WTC11 (cell line): ENCODE results near the gene RASSF4. TPM values are rescaled to one million over a fixed set of nuclear protein-coding genes. Genes with fewer than 3 reads are reported as not detected.

Experiments
- ATAC-seq: fragments of 200-7000 bp; cut with Tn5 transposase; 2 replicates; pipeline ENCODE4 v1.10.0; 2021; ENCODE audit warnings: mild to moderate bottlenecking, moderate library complexity
- CTCF ChIA-PET: fragments of 300-600 bp; sonication (Branson Sonifier 250); formaldehyde crosslinking; loops from one replicate; lab custom pipeline; 2021; ENCODE audit warnings: antibody characterized with exemption; lab: Charles Lee
- POLR2A ChIA-PET: fragments of 350-600 bp; sonication (Branson Sonifier 250); formaldehyde crosslinking; loops from one replicate; lab custom pipeline; 2021; ENCODE audit warnings: antibody characterized with exemption; lab: Charles Lee
- DNase-seq: peaks from one replicate; pipeline ENCODE4 v3.0.0; 2021; ENCODE audit warnings: low spot score
- H3K27ac Mint-ChIP-seq: 2 replicates; pipeline ENCODE4 v1.8.0; 2021; ENCODE audit warnings: mixed read lengths
- H3K27me3 Mint-ChIP-seq: 2 replicates; pipeline ENCODE4 v1.8.0; 2021; ENCODE audit warnings: low read depth, mild to moderate bottlenecking, moderate library complexity, mixed read lengths
- H3K36me3 Mint-ChIP-seq: 2 replicates; pipeline ENCODE4 v1.8.0; 2021; ENCODE audit warnings: mixed read lengths
- H3K4me1 Mint-ChIP-seq: 2 replicates; pipeline ENCODE4 v1.8.0; 2022; ENCODE audit warnings: mixed read lengths
- H3K4me3 Mint-ChIP-seq: 2 replicates; pipeline ENCODE4 v1.8.0; 2021; ENCODE audit warnings: mild to moderate bottlenecking, moderate library complexity, mixed read lengths
- H3K9me3 Mint-ChIP-seq: 2 replicates; pipeline ENCODE4 v1.8.0; 2021; ENCODE audit warnings: mixed read lengths
- GABPB1 ChIP-seq: sonication (generic); formaldehyde crosslinking; IDR thresholded peaks from 2 replicates; pipeline ENCODE4 v1.8.1; 2023; ENCODE audit warnings: mild to moderate bottlenecking, missing genetic modification reagents
- GTF2I ChIP-seq: fragments of 250-450 bp; sonication (Bioruptor Pico); conservative IDR thresholded peaks from 2 replicates; pipeline ENCODE4 v1.4.0; 2021; ENCODE audit warnings: mild to moderate bottlenecking
- JAZF1 ChIP-seq: fragments of 250-450 bp; sonication (Bioruptor Pico); IDR thresholded peaks from 2 replicates; pipeline ENCODE4 v1.9.0; 2021; ENCODE audit warnings: moderate library complexity, mild to moderate bottlenecking, inconsistent platforms
- MXD4 ChIP-seq: fragments of 250-450 bp; sonication (Bioruptor Pico); IDR thresholded peaks from 2 replicates; pipeline ENCODE4 v1.8.0; 2021; ENCODE audit warnings: mild to moderate bottlenecking, moderate library complexity, borderline replicate concordance
- NFE2L1 ChIP-seq: sonication (generic); formaldehyde crosslinking; IDR thresholded peaks from 2 replicates; pipeline ENCODE4 v1.8.1; 2023; ENCODE audit warnings: missing genetic modification reagents
- SMAD4 ChIP-seq: sonication (generic); formaldehyde crosslinking; IDR thresholded peaks from 2 replicates; pipeline ENCODE4 v1.8.0; 2022; ENCODE audit warnings: mild to moderate bottlenecking, missing genetic modification reagents
- SP1 ChIP-seq: sonication (generic); formaldehyde crosslinking; conservative IDR thresholded peaks from 2 replicates; pipeline ENCODE4 v1.8.1; 2022; ENCODE audit warnings: missing genetic modification reagents
- TP53 ChIP-seq: sonication (generic); formaldehyde crosslinking; IDR thresholded peaks from 2 replicates; pipeline ENCODE4 v1.8.1; 2023; ENCODE audit warnings: mild to moderate bottlenecking, missing genetic modification reagents
- ZNF281 ChIP-seq: sonication (generic); formaldehyde crosslinking; IDR thresholded peaks from 2 replicates; pipeline ENCODE4 v1.8.0; 2023; ENCODE audit warnings: mild to moderate bottlenecking, missing genetic modification reagents
- ZNF423 ChIP-seq: fragments of 250-450 bp; sonication (Bioruptor Pico); IDR thresholded peaks from 2 replicates; pipeline ENCODE4 v2.1.2; 2022; ENCODE audit warnings: mild to moderate bottlenecking, moderate library complexity
- total RNA-seq: library from RNA; stranded (reverse); gene quantifications from 3 replicates; pipeline ENCODE4 v1.2.3, GENCODE V29; 2021
- TF ChIP-seq, protein P1 (sequence below): sonication (generic); formaldehyde crosslinking; IDR thresholded peaks from 2 replicates; pipeline ENCODE4 v1.8.1; 2023; ENCODE audit warnings: mild to moderate bottlenecking, missing genetic modification reagents
- TF ChIP-seq, protein P2 (sequence below): sonication (generic); formaldehyde crosslinking; IDR thresholded peaks from 2 replicates; pipeline ENCODE4 v1.8.1; 2022; ENCODE audit warnings: mild to moderate bottlenecking, missing genetic modification reagents, moderate library complexity, borderline replicate concordance

Gene RASSF4
- total RNA-seq, 1 experiment from 2014 or later, result 15.7 TPM

GRCh38 chr10:44934416-44935200 is 25.0 kb upstream of the RASSF4 start:
- TF ChIP-seq ZNF281 (CRISPR knock-in tag) (no peak), MXD4 (no peak), SMAD4 (CRISPR knock-in tag) (no peak), JAZF1 (CRISPR knock-in tag) (no peak), GTF2I (CRISPR knock-in tag) (no peak), ZNF423 (no peak)
- TF ChIP-seq, protein P1, sequence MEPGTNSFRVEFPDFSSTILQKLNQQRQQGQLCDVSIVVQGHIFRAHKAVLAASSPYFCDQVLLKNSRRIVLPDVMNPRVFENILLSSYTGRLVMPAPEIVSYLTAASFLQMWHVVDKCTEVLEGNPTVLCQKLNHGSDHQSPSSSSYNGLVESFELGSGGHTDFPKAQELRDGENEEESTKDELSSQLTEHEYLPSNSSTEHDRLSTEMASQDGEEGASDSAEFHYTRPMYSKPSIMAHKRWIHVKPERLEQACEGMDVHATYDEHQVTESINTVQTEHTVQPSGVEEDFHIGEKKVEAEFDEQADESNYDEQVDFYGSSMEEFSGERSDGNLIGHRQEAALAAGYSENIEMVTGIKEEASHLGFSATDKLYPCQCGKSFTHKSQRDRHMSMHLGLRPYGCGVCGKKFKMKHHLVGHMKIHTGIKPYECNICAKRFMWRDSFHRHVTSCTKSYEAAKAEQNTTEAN (CRISPR knock-in tag), result no peak
- ATAC-seq (no peak), DNase-seq (no peak)
- no peak overlapping the region for H3K4me3 Mint-ChIP-seq
- peaks cover 7% of the 10 kb centered on the region for H3K9me3 Mint-ChIP-seq
- H3K36me3 Mint-ChIP-seq, result no peaks in the 10 kb centered on the region
- H3K4me1 Mint-ChIP-seq, result peaks cover 4% of the 10 kb centered on the region
- CTCF ChIA-PET, result interaction anchor here (0.6 to 5.2 kb wide), 5 partner anchors 26 to 56 kb away, joined by 3 to 74 read pairs (median 6); partner anchors contain the start of genes DEPP1 and RASSF4
- H3K27me3 Mint-ChIP-seq, result peaks cover 10% of the 10 kb centered on the region
- H3K27ac Mint-ChIP-seq, result no peak overlapping the region
- POLR2A ChIA-PET, result no interaction called here

DNA sequence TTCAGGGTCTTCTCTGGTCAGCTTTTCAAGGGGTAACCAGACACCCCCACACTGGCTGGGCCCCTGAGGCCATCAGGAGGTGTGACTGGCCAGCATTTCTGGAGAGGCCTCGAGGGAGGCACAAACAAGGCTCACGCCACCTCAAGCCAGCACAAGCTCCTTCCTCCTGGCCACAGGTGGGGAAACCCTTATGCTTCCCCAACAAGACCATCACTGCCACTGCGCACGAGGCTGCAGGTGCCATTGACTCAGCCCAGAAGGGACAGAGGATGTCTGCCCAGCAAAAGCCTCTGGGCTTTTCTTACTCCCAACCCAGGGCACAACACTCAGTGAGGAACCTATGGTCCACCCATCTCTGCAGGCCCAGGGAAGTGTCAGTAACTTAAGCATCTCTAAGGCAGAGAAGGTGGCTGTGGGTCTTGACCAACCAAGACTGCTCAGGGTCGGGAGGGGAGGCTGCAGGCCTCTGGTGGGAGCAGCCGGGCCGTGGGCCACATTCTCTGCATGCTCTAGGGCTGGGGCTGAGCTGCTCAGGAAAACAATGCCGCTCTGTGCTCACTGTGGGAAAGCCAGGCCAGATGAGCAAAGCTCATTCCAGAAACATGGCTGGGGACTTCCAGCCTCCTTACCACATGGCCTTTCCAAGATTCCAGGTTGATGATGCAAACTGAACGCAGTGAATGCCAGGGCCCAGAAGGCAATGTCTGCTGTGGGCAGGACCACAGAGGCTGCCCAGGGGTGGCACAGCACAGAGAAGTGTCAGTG is 24.2 kb upstream of the RASSF4 start:
- TF ChIP-seq NFE2L1 (CRISPR knock-in tag), result no peak
- peak; percentile 92 for TF ChIP-seq GABPB1 (CRISPR knock-in tag)
- Mint-ChIP-seq H3K27me3 (peaks cover 4% of the 10 kb centered on the region; the same call in 1 of the 2 replicates), H3K4me1 (peaks cover 4% of the 10 kb centered on the region), H3K9me3 (peaks cover 7% of the 10 kb centered on the region; the same call in 1 of the 2 replicates), H3K27ac (no peak overlapping the region), H3K4me3 (no peak overlapping the region), H3K36me3 (no peaks in the 10 kb centered on the region)
- ChIA-PET POLR2A (no interaction called here), CTCF (interaction anchor here (1.8 to 5.2 kb wide), 4 partner anchors 26 to 55 kb away, joined by 5 to 74 read pairs (median 22); partner anchors contain the start of genes DEPP1 and RASSF4)
- DNase-seq (no peak), ATAC-seq (no peak)

DNA sequence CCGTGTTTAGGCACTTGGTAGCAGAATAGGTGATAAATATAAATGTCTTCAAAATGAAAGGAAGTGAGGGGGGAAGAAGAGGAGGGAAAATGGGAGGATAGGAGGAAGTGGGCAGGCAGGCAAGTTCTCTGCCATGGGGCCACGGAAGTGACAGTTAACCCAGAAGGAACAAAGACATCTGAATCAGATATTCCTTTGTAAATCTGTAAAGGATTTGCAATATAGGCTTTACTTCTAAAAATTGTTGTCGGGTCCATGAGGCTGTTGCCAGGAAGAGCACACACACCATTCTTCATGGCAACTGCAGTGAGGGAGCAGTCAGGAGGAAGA is 23.7 kb upstream of the RASSF4 start:
- H3K9me3 Mint-ChIP-seq, result peaks cover 7% of the 10 kb centered on the region; the same call in 1 of the 2 replicates
- POLR2A ChIA-PET, result no interaction called here
- ATAC-seq, result no peak
- peaks cover 4% of the 10 kb centered on the region; the same call in 1 of the 2 replicates for H3K27me3 Mint-ChIP-seq
- no peak overlapping the region for H3K27ac Mint-ChIP-seq
- H3K4me1 Mint-ChIP-seq, result peaks cover 4% of the 10 kb centered on the region
- CTCF ChIA-PET, result interaction anchor here (1.9 to 5.2 kb wide), 2 partner anchors 25 to 43 kb away, joined by 5 to 74 read pairs; partner anchors contain the start of genes DEPP1 and RASSF4
- no peak overlapping the region for H3K4me3 Mint-ChIP-seq
- TF ChIP-seq SP1 (no peak), TP53 (CRISPR knock-in tag) (no peak)
- TF ChIP-seq, protein P2, sequence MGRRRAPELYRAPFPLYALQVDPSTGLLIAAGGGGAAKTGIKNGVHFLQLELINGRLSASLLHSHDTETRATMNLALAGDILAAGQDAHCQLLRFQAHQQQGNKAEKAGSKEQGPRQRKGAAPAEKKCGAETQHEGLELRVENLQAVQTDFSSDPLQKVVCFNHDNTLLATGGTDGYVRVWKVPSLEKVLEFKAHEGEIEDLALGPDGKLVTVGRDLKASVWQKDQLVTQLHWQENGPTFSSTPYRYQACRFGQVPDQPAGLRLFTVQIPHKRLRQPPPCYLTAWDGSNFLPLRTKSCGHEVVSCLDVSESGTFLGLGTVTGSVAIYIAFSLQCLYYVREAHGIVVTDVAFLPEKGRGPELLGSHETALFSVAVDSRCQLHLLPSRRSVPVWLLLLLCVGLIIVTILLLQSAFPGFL (CRISPR knock-in tag), result no peak
- no peak for DNase-seq
- no peaks in the 10 kb centered on the region for H3K36me3 Mint-ChIP-seq
